GM18951 (cell line): ENCODE measurements around the gene TRPM4.
"Not testable (repeated sequence)": the region's sequence is repeated elsewhere in the genome, so short reads cannot be mapped to it uniquely, and the experiment has no call there.

Experiments
- POLR2A ChIP-seq: IDR thresholded peaks from 4 replicates; pipeline ENCODE4 v1.6.1; 2011; ENCODE audit warnings: mild to moderate bottlenecking; ENCODE audit not compliant: insufficient read length, insufficient read depth; ENCODE audit errors: extremely low read depth
- in situ Hi-C: fragments of 300-500 bp; cut with MboI; formaldehyde crosslinking; loops from one replicate; pipeline ENCODE4 v1.12.0; 2022; ENCODE audit warnings: low sequenced_read_pairs, mixed read lengths, inconsistent platforms; ENCODE audit not compliant: unreplicated experiment

The TRPM4 gene

GRCh38 chr19:49173198-49173597, 15.6 kb downstream of the TRPM4 start:
- no peak for TF ChIP-seq POLR2A
- in situ Hi-C loops, result no loop called here

GRCh38 chr19:49180659-49181058, 23.1 kb downstream of the TRPM4 start:
- in situ Hi-C loops, result no loop called here
- no peak for TF ChIP-seq POLR2A

DNA sequence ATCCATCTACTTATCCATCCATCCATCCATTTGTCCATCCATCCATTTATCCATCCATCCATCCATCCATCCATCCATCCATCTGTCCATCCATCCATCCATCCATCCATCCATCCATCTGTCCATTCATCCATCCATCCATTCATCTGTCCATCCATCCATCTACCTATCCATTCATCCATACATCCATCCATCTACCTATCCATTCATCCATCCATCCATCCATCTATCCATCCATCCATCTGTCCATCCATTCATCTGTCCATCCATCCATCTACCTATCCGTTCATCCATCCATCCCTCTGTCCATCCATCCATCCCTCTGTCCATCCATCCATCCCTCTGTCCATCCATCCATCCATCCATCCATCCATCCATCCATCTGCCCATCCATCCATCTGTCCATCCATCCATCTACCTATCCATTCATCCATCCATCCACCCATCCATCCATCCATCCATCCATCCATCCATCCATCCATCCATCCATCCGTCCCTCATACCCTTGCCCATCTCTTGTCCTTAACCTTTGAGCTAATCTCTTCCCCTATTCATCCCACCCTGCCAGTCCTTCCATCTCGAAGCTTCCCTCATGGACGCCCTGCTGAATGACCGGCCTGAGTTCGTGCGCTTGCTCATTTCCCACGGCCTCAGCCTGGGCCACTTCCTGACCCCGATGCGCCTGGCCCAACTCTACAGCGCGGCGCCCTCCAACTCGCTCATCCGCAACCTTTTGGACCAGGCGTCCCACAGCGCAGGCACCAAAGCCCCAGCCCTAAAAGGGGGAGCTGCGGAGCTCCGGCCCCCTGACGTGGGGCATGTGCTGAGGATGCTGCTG, 24.6 kb downstream of the TRPM4 start:
- in situ Hi-C loops, result not testable (repeated sequence)

GRCh38 chr19:49182848-49183375, 25.3 kb downstream of the TRPM4 start:
- in situ Hi-C loops, result no loop called here
- TF ChIP-seq POLR2A, result no peak

DNA sequence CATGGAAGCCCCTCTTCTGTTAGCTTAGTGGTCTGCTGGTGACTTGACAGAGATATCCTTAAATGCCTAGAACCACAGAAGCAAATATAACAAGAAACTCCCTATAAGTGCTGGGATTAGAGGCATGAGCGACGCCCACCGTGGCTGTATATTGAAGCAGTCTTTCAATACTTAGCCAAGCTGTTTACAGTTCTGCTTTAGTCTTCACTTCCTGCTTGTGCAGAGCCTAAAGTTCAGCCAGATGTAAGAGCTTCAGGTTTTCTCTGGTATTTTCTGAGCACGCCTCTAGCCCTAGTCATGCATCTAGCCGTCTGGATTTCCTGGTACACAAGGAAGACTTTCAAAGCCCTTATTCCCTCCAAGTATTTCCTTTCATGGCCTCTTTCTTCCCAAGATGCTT, 28.5 kb downstream of the TRPM4 start:
- TF ChIP-seq POLR2A, result no peak
- in situ Hi-C loops, result no loop called here

DNA sequence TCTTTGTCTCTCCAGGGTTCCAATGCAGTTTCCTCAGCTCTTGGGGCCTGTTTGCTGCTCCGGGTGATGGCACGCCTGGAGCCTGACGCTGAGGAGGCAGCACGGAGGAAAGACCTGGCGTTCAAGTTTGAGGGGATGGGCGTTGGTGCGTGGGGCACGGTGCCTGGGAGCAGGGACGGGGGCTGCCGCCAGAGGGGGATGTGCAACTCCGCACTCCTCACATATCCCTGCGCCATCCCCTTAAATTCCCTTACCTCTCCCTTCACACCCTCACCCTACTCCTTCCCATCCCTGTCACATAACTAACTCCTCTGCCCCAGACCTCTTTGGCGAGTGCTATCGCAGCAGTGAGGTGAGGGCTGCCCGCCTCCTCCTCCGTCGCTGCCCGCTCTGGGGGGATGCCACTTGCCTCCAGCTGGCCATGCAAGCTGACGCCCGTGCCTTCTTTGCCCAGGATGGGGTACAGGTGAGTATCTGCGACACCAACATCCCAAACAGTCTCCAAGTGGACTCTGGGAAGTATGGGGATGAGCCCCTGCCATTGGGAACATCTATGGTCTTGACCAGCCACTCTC, 31.1 kb downstream of the TRPM4 start:
- no peak for TF ChIP-seq POLR2A
- in situ Hi-C loops, result no loop called here

DNA sequence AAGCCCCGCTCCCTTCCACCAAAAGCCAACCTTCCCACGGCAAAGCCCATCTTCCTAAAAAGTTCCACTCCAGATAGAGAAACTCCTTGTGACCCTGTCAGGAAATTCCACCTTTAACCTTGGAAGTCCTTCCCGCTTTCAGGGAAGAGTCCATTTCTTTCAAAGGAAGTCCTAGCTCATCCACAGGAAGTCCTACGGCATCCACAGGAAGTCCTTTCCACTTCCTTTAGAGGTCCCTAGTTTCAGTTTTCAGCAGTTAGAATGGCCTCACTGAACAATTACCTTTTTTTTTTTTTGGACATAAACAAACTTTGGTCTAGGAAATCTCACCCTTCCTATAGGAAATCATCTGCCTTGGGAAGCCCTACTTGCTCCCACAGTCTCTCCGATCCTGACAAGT, 31.7 kb downstream of the TRPM4 start:
- in situ Hi-C loops, result no loop called here
- no peak for TF ChIP-seq POLR2A

GRCh38 chr19:49190781-49191180, 33.2 kb downstream of the TRPM4 start:
- no peak for TF ChIP-seq POLR2A

DNA sequence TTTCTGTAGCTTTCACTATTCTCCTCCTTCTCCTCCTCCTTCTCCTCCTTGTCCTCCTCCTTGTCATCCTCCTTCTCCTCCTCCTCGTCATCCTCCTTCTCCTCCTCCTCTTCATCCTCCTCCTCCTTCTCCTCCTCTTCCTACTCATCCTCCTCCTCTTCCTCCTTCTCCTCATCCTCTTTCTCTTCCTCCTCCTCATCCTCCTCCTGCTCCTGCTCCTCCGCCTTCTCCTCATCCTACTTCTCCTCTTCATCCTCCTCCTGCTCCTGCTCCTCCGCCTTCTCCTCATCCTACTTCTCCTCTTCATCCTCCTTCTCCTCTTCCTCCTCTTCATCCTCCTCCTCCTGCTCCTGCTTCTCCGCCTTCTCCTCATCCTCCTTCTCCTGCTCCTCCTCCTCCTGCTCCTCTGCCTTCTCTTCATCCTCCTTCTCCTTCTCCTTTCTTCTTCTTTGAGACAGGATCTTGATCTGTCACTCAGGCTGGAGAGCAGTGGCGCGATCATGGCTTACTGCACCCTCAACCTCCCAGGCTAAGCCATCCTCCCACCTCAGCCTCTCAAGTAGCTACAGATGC, 36.3 kb downstream of the TRPM4 start:
- in situ Hi-C loops, result loop anchor here (10.0 kb wide), 1 partner anchor 99 kb away; no protein-coding TSS in a partner anchor
- TF ChIP-seq POLR2A, result no peak

More at GRCh38 chr19:49190781-49191180, 33.2 kb downstream of the TRPM4 start:
- in situ Hi-C loops, result loop anchor here (10.0 kb wide), 1 partner anchor 96 kb away; no protein-coding TSS in a partner anchor

DNA sequence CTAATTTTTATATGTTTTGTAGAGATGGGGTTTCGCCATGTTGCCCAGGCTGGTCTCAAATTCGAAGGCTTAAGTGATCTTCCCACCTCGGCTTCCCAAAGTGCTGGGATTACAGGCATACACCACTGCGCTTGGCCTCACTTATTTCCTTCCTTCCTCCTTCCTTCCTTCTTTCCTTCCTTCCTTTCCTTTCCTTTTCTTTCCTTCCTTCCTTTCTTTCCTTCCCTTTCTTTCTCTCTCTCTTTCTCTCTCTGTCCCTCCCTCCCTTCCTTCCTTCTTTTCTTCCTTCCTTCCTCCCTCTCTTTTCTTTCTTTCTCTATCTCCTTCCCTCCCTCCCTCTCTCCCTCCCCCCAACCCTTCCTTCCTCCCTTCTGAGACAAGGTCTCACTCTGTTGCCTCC, 36.8 kb downstream of the TRPM4 start:
- in situ Hi-C loops, result loop anchor here (10.0 kb wide), 1 partner anchor 100 kb away; no protein-coding TSS in a partner anchor
- no peak for TF ChIP-seq POLR2A

GRCh38 chr19:49196527-49197240, 39.1 kb downstream of the TRPM4 start:
- in situ Hi-C loops, result loop anchor here (10.0 kb wide), 1 partner anchor 102 kb away; no protein-coding TSS in a partner anchor
- TF ChIP-seq POLR2A, result no peak

DNA sequence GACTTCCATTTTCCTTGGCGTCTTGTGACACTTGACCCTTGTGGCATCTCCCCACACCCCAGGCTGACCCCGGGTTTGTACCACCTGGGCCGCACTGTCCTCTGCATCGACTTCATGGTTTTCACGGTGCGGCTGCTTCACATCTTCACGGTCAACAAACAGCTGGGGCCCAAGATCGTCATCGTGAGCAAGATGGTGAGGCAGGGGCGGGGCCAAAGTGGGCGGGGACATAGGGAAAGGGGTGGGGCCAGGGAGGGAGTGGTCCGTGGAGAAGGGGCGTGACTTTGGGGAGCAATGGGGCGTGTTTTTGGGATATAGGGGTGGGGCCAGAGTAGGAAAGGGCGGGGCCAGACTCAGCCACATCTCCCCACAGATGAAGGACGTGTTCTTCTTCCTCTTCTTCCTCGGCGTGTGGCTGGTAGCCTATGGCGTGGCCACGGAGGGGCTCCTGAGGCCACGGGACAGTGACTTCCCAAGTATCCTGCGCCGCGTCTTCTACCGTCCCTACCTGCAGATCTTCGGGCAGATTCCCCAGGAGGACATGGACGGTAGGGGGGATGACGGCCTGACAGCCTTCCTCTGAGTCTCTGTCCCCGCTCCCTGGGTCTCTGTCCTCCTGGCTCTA, 42.8 kb downstream of the TRPM4 start:
- TF ChIP-seq POLR2A, result no peak
- in situ Hi-C loops, result no loop called here

DNA sequence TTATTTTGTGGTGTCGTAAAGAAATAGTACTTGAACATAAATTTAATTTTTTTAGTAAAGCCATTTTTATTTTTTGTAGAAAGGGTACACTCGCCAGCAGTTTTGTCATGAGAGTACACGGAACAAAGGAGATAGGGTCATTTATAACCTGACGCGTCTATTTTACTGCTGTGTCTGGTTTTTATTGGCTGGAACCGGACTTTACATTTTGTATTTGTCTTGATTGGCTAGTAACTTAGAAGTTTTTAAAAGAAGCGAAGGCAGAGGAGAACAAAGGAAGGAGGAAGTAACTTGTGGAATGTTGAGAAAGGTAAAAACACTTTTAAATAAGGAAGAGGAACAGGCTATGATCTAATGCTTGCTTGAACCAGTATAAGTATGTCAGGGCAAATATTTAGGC, 43.5 kb downstream of the TRPM4 start:
- no peak for TF ChIP-seq POLR2A
- in situ Hi-C loops, result no loop called here

GRCh38 chr19:49205114-49205513, 47.5 kb downstream of the TRPM4 start:
- no peak for TF ChIP-seq POLR2A
- in situ Hi-C loops, result no loop called here

GRCh38 chr19:49209502-49209901, 51.9 kb downstream of the TRPM4 start:
- in situ Hi-C loops, result not testable (repeated sequence)
